Neural progenitor cell (in vitro differentiated cells): ENCODE results near the gene SLC35G3.

ENCODE experiments used
- EZH2 ChIP-seq: fragments of 200-600 bp; sonication (generic); IDR thresholded peaks from 2 replicates; pipeline ENCODE4 v1.6.1; 2017; ENCODE audit warnings: antibody characterized with exemption, mild to moderate bottlenecking, moderate library complexity
- EZH2phosphoT487 ChIP-seq: fragments of 200-600 bp; sonication (generic); IDR thresholded peaks from 2 replicates; pipeline ENCODE4 v1.6.1; 2017; ENCODE audit warnings: antibody characterized with exemption
- TF ChIP-seq, protein P1 (sequence below): fragments of 200-600 bp; sonication (generic); IDR thresholded peaks from 2 replicates; pipeline ENCODE4 v1.5.1; 2017; ENCODE audit warnings: antibody characterized with exemption, mild to moderate bottlenecking

DNA sequence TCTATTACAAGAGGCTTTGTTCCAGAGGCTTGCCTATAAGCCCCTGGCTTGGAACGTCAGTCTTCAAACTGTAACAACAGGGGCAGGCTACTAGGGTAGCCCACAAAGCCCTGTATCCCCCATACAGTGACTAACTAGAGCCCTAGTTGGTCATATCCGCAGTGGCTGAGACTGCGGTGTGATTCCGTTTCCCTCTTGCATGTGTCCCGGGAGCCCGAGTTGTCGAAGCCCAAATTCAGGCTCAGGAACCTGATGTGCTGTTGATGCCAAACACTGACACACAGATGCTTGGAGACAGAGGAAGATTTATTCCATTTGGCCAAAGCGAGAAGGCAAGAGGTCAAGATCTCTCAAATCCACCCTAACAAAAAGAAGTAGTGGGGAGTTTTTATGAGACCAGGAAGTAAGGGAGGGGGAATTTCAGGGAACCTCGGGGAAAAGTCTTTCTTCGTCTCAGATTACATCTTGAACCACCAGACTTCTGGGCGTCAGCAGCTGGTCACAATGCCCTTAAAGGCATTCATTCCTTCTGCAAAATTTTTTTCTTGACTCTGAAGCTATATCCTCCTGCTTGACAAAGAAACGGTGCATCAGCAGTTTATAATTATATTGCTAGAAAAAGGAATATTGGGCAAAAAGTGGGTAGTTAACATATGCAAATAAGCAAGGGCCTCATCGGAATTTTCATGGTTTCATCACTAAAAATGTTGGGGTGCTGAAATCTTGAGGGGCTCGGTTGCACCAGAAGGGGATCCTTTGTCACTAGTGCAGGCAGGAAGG is 49.6 kb upstream of the SLC35G3 start:
- TF ChIP-seq, protein P1, sequence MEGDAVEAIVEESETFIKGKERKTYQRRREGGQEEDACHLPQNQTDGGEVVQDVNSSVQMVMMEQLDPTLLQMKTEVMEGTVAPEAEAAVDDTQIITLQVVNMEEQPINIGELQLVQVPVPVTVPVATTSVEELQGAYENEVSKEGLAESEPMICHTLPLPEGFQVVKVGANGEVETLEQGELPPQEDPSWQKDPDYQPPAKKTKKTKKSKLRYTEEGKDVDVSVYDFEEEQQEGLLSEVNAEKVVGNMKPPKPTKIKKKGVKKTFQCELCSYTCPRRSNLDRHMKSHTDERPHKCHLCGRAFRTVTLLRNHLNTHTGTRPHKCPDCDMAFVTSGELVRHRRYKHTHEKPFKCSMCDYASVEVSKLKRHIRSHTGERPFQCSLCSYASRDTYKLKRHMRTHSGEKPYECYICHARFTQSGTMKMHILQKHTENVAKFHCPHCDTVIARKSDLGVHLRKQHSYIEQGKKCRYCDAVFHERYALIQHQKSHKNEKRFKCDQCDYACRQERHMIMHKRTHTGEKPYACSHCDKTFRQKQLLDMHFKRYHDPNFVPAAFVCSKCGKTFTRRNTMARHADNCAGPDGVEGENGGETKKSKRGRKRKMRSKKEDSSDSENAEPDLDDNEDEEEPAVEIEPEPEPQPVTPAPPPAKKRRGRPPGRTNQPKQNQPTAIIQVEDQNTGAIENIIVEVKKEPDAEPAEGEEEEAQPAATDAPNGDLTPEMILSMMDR: no peak
- no peak for TF ChIP-seq EZH2
- no peak for TF ChIP-seq EZH2phosphoT487
